Measurements from ENCODE around the gene IFNAR1.
A peak's percentile ranks its signal among the peaks of the same experiment; 100 is the strongest.

The IFNAR1 gene

DNA sequence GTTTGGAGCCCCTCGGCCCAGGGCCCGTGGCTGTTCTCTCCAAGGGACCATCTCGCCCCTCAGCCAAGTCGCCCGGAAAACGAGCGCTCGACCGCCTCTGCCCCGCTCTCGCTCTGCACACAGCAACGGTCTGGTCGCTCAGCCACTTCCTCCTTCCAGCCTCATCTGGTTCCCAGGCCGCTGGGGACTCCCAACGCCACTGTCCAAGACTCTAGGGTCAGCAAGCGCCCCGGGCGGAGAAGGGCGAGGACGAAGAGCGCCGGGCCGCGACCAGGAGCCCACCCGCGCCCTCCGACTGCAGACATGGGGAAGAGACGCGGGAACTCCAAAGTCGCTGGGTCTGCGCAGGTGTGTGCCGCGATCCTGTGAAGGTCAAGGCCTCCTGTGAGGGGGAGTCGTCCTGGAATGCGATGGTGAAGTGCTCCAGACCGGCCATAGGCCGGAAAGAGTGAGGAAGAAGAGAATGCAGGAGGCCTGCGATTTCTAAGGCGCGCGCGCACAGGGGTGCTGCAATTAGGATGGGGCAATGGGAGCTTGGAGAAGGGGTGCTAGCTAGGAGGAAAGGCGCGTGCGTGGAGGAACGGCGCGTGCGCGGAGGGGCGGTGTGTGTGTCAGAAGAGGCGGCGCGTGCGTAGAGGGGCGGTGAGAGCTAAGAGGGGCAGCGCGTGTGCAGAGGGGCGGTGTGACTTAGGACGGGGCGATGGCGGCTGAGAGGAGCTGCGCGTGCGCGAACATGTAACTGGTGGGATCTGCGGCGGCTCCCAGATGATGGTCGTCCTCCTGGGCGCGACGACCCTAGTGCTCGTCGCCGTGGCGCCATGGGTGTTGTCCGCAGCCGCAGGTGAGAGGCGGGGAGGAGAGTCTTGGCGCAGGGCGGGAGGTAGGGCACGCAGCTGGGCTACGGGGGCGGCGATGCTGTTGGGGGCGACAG, at the start of gene IFNAR1:
TSS of gene IFNAR1 (plus strand) at position 680 of the 931 bp plus-strand sequence. CDS start at position 766, 86 bp downstream.
- Histone ChIP-seq H3K27ac (peak within 1 kb of the TSS; percentile 89 to 100 (median 98)), H3K4me3 (peak within 1 kb of the TSS; percentile 76 to 100 (median 87))

DNA sequence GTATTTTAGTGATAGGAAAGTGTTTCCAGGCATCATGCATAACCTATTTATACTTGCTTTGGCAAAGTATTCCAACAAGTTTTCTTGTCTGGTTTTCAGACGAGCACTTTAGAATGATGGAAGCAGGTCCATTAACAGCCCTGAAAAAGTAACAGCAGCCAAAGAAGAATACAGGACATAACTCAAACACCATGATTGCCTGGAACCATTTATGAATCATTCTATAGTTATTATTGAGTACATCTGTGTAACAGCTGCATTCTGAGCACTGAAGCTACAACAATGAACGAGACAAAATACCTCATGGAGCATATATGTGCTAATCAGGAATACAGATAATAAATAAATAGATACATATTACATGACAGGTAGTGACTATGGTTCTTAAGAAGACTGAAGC, 46.0 kb upstream of the IFNAR1 start:
- no peak overlapping the region for H3K4me3 ChIP-seq
- H3K27ac ChIP-seq = no peak overlapping the region

DNA sequence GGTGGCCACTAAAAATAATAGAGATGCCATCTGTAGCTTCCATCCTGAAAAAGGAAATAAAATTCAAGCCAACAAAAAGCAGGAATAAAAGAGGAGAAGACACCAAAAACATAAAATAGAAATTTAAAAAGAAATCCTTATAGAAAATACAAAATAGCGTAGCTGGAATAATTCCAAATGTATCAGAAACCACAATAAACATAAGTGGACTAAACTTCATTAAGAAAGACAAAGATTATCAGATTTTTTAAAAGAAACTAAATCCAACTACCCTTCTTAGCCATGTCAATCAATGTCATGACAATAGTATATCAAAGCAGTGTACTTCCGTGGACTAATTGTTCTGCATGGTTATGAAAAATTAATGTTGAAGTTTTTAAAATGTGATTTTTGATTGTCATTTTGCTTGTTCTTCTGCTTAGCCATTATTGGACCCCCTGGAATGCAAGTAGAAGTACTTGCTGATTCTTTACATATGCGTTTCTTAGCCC, 45.4 kb upstream of the IFNAR1 start:
- H3K27ac ChIP-seq = no peak overlapping the region
- no peak overlapping the region for H3K4me3 ChIP-seq

DNA sequence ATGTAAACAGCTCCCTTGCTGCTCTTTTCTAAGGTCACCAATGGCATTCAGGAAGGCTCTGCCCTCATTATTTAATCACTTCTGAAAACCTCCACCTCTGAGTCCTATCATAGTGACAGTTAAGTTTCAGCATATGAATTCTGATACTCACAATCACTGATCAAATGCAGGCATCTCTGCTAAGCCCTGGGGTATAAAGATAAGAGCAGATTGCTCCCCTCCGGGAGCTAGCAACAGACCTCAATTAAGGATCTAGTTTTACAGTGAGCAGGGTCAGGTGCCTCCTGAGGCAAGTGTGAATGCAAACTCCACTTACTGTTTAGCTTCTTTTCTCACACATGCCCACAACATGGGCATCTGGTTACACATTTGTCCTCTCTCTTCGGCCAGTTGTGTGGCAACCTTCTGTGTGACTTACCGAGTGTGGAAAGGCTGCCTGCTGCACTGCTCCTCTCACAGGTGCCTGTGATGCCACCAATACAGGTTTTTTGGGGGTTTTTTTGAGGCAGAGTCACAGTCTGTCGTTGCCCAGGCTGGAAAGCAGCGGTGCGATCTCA, 43.6 kb upstream of the IFNAR1 start:
- no peak overlapping the region for H3K4me3 ChIP-seq
- no peak overlapping the region for H3K27ac ChIP-seq

DNA sequence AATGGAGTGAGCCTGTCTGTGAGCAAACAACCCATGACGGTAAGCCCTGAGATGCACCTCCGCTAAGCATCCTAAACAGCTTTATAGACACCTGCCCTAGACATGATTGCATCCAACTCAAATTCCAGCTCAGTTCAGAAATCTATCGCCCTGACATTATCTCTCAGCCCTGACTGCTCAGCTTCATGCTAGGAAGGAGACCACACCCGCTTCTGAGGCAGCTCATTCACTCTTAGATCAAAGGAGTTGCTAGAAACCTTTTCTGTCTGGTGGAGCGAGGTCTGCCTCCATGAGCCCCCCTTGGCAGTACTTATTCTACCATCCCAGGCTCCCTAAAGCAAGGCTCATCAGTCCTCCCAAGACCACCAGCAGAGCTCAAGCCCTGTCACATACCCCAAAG, 41.6 kb upstream of the IFNAR1 start:
- Histone ChIP-seq H3K27ac (no peak overlapping the region), H3K4me3 (no peak overlapping the region)

DNA sequence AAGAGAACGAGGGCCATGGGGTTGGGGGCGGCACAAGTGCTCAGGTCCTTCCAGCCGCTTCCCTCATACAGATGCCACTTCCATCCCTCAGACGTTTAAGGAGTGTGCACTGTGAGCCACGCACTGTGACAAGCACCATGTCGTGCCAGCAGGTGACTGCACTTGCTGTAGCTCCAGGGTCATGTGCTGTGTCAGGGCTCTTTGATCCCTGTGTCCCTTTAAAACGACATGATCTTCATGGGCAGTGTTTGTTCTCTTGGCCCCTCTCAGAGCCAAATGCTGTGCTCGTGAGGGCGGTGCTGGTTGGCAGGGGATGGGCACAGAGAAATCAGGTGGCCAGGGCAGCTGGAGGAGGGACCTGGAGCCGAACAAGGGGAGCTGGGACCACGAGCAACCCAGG, 38.7 kb upstream of the IFNAR1 start:
- no peak overlapping the region for H3K4me3 ChIP-seq
- peak overlapping the region in 14 of 21 experiments; percentile 7 to 80 (median 67) for H3K27ac ChIP-seq

DNA sequence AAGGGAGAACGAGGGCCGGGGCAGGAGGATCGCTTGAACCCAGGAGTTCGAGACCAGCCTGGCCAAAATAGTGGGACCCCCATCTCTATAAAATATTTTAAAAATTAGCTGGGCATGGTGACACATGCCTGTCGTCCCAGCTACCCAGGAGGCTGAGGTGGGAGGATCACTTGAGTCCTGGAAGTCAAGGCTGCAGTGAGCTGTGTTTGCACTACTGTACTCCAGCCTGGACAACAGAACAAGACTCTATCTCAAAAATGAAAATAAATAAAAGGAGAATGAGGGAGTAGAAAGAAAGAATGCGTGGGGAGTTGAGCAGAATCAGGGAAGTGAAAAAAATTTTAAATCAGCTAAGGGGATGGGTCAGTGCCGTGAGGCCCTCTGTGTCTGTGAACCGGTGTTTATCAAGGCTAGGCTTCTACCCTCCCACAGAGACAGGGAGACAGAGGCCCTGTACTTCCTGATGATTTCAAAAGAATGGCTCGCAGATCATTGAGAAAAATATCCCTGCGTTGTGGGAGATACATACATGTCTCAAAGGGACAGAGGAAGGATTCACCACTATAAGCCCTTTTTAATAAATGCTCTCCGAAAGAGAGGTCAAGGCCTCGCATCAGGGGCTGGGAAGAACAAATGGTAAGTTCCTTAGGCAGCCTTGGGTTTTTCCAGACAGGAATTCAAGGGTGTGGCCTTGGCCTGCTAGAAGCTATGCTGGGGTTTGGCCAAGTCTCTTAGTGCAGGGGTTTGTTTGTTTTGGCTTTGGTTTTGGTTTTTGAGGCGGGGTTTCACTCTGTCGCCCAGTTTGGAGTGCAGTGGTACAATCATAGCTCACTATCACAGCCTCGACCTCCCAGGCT, 37.9 kb upstream of the IFNAR1 start:
- Histone ChIP-seq H3K4me3 (no peak overlapping the region), H3K27ac (peak overlapping the region in 18 of 21 experiments; percentile 7 to 80 (median 62))

DNA sequence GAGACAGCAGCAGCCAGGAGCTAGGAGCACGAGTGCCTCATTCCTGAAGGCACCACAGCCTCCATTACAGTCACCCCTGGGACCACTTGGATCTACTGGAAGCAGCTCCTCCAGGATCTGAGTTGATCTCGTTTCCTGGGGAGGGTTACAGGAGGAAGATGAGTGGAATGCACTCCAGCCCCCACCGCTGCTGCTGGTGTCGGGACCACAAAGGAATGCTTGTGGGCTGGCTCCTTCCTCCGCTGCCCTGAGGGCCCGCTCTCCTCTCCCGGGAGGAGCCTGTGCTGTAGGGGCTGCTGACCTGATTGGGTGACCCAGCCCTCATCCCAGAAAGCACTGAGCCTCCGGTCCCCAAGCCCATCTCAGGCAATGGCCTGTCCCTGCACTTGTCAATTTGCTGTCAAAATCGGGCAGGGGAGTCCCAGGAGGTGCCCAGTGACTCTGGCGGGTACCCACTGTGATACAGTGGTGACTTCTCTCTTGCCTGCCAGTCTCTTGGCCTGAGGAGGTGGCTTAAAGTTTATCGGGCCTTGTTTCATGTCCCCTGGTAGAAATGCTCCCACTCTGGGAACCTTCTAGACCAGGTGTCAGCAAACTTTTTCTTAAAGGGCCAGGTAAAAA, 35.5 kb upstream of the IFNAR1 start:
- no peak overlapping the region for H3K4me3 ChIP-seq
- H3K27ac ChIP-seq = peak overlapping the region in 8 of 21 experiments; percentile 3 to 61 (median 26)

DNA sequence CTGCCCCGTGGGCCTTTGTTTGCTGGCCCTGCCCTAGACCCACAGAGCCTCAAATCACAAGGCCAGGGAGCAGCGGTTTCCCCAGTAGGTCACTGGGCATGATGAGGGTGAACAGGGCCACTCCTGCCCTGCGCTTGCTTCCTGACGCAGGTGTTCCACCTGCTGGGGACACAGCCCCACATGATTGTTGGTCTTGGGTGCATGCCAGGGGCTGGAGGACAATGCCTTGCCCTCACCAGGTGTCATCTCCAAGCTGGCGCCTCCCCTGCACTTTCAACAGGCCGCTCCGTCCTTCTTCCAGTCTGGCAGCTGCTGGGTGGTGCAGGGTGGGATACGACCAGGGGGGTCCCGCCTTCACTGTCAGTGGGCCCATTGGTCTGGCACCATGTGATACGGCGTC, 34.3 kb upstream of the IFNAR1 start:
- Histone ChIP-seq H3K4me3 (no peak overlapping the region), H3K27ac (no peak overlapping the region)

DNA sequence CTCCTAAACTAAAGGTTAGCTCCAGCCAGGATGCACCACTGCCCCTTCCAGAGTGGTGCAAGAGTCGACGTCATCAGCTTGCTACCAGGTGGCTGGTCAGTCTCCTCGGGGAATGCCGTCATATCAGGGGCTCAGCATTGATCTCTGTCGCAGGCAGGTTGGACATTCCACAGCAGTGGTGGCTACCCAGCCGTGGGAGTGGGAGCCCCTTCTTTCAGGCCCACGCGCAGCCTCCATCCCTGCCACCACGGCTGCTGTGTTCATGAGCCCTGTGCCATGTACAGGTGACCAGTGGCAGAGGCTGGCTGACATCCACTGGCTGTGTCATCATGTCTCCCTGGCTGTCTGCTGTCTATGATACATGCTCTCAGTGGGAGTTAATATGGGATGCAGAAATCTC, 33.1 kb upstream of the IFNAR1 start:
- Histone ChIP-seq H3K27ac (no peak overlapping the region), H3K4me3 (no peak overlapping the region)

DNA sequence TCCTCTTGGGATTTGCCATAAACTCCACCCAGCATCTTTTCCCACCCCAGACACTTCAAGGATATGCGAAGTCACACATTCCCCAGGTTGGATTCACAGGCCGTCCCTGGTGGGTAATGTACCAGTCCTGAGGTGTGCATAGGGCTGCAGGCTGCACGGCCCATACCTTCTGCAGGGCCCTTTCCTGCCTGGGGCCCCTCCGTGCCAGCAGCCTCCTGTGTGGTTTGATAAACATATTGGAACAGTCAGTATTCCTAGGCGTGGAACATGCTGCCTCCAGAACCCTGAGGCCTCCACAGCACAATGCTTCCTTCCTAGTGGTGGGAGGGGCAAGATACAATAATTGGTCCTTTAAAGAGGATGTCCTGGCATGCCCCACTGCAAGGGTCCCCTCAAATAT, 32.0 kb upstream of the IFNAR1 start:
- no peak overlapping the region for H3K4me3 ChIP-seq
- H3K27ac ChIP-seq = no peak overlapping the region

DNA sequence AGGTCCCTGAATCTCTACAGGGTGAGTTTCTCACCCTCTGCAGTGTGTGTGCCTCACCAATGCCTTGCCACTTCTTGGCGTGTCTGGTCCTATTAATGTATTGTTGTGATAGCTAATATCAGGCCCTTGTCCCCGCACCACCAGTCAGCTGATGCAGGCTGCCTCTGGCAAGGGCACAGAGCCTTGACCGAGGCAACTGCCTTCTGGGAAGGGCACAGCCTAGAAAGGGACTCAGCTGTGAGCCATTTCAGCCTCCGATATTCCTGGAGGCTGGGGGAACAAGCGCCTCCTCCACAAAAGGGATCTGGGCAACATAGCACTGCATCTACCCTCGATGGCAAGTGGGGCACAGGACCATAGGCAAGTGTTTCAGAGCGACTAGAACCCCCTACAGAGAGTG, 31.6 kb upstream of the IFNAR1 start:
- no peak overlapping the region for H3K4me3 ChIP-seq
- H3K27ac ChIP-seq = peak overlapping the region in 1 of 21 experiments; percentile 1

DNA sequence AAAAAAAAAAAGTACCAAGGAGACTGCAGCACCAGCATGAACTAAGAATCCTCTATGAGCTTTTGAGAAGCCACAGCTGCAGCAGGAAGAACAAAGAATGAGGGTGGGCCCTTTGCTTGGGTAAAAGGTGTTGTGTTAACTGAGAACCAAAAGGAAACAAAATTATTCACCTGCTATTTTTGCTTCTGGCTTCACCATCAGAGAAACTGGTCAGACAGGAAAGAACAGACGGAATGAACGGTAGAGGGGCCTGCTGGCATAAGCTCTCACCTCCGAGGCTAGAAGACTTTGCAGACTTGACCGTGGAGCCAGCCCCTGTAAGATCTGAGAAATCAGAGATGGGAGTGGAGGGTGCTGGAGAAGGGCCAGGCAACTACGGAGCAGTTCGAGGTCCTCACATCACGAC, 31.0 kb upstream of the IFNAR1 start:
- no peak overlapping the region for H3K4me3 ChIP-seq
- H3K27ac ChIP-seq = peak overlapping the region in 1 of 21 experiments; percentile 1

DNA sequence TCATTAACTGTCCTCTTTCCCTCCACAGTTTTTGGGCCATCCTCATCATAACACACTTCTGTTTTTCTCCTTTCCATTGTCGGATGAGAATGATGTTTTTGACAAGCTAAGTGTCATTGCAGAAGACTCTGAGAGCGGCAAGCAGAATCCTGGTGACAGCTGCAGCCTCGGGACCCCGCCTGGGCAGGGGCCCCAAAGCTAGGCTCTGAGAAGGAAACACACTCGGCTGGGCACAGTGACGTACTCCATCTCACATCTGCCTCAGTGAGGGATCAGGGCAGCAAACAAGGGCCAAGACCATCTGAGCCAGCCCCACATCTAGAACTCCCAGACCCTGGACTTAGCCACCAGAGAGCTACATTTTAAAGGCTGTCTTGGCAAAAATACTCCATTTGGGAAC, 28.6 kb upstream of the IFNAR1 start:
- no peak overlapping the region for H3K4me3 ChIP-seq
- peak overlapping the region in 1 of 21 experiments; percentile 23 for H3K27ac ChIP-seq

DNA sequence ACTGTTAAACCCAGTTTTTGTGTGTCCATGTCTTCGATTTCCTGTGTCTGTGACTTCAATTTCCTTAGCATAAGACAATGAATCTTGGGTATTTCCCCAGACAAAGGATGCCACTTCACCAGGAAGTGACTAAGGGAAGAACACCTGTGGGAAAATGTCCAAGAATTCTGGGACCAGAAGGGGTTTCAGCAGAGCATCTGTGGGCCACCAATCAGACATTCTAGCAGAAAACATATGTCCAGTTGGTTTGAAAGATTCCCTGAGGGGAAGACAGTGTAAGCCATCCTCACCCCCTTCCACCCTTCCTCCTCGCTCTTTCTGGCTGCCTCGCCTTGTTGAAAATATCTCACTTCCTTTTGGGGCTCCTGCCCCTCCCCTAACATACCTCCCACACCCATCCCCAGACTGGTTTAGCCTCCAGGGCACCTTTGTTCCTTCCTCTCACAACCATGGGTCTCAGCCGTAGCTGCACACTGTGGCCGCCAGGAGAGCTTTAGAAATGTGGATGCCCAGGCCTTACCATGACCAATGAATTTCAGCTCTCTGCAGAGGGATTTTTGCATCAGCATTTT, 25.5 kb upstream of the IFNAR1 start:
- H3K4me3 ChIP-seq = no peak overlapping the region
- H3K27ac ChIP-seq = peak overlapping the region in 7 of 21 experiments; percentile 5 to 72 (median 31)

DNA sequence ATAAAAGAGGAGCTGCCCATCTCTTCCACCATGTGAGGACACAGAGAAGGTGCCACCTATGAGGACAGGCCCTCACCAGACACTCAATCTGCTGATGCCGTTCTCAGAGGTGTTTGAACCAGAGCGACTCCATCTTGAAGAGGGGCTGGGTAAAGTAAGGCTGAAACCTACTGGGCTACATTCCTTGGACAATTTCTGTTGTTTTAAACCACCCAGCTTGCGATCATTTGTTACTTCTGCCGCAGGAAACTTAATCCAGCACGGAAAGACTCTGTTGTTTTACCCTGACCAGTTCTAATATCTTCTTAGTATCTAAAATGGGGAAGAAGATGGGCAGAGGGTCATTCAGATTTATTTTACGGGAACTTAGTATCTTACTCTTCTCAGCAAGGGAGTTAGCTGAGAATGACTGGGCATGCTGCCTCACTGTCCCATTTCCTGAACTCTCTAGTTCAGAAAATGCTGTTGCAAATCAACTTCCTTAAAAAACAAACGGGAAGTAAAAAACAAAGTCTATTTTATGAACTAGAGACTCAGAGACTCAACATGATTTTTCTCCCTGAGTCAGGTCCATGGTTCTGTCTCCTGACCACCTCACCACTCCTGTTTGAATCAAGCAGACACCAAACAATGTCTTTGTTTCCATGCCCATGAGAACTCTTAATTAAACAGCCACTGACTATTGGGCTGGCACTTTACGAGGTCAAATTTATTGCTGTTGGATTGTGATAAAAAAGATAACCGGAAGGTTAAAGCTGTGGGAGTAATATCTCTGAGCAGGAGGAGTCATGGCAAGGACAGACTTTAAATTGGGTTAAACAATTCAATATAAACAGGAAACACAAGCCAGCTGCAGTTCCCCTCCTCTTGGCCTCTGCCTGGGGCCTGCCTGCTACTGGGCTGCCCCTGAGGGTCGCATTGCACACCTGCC, 23.8 kb upstream of the IFNAR1 start:
- peak overlapping the region in 19 of 21 experiments; percentile 2 to 84 (median 65) for H3K27ac ChIP-seq

DNA sequence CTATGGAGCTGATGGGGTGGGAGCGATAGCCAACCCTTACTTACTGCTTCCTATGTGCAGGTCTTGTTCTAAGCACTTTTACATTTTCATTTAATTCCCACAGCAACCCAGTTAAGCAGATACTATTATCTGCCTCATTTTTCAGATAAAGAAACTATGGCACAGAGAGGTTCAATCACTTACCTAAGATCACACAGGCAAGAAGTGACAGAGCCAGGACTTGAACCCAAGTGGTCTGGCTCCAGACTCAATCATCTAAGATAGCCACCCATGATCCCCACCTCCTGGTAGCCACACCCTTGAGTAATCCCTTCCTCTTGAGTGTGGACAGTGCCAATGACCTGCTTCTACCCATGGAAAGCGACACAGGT, 23.2 kb upstream of the IFNAR1 start:
- no peak overlapping the region for H3K4me3 ChIP-seq
- peak overlapping the region in 17 of 21 experiments; percentile 2 to 84 (median 67) for H3K27ac ChIP-seq

More for the DNA sequence above, 23.8 kb upstream of the IFNAR1 start:
- no peak overlapping the region for H3K4me3 ChIP-seq

DNA sequence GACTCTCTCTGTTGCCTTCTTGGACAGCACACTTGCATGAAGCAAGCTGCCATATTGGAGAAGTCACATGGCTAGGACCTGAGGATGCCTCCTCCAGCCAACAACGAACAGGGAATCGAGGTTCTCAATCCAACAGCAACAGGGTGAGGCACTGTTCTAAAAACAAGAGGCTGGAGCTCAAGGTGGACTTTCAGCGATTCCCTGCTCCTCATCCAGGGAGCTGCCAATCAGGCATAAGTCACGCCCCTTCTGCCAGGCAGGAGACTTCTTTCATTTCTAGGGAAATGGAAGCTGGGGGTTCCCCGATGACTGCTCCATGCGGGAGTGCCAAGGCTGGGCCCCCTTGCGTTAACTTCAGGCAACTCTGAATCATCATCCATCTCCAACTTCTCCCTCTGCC, 22.7 kb upstream of the IFNAR1 start:
- H3K4me3 ChIP-seq = no peak overlapping the region
- peak overlapping the region in 13 of 21 experiments; percentile 22 to 84 (median 65) for H3K27ac ChIP-seq

All from skin epidermis (tissue), 12 donors.